Measurements from ENCODE around the gene CCL3.

DNA sequence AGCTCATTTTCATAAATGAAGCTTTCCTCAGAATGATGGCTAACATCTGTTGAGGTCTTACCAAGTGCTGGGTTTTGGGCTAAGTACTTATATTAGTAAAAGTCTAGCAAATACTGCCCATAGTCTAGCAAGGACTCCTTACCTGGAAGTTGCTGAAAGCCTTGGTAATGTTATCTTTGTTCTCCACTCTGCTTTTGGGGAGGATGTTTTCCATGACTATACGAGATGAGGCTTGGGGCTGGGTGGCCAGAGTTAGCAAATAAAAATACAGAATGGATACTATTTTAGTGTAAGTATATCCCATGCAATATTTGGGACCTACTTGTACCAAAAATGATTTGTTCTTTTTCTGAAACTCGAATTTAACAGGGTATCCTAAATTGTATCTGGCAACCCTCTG is 18.2 kb downstream of the CCL3 start:
- TF ChIP-seq, protein P1, sequence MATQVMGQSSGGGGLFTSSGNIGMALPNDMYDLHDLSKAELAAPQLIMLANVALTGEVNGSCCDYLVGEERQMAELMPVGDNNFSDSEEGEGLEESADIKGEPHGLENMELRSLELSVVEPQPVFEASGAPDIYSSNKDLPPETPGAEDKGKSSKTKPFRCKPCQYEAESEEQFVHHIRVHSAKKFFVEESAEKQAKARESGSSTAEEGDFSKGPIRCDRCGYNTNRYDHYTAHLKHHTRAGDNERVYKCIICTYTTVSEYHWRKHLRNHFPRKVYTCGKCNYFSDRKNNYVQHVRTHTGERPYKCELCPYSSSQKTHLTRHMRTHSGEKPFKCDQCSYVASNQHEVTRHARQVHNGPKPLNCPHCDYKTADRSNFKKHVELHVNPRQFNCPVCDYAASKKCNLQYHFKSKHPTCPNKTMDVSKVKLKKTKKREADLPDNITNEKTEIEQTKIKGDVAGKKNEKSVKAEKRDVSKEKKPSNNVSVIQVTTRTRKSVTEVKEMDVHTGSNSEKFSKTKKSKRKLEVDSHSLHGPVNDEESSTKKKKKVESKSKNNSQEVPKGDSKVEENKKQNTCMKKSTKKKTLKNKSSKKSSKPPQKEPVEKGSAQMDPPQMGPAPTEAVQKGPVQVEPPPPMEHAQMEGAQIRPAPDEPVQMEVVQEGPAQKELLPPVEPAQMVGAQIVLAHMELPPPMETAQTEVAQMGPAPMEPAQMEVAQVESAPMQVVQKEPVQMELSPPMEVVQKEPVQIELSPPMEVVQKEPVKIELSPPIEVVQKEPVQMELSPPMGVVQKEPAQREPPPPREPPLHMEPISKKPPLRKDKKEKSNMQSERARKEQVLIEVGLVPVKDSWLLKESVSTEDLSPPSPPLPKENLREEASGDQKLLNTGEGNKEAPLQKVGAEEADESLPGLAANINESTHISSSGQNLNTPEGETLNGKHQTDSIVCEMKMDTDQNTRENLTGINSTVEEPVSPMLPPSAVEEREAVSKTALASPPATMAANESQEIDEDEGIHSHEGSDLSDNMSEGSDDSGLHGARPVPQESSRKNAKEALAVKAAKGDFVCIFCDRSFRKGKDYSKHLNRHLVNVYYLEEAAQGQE (IDR thresholded peaks at IDR 0.05; ENCODE audit: low read depth), result no peak
- no peak for TF ChIP-seq YY1 (IDR thresholded peaks at IDR 0.05; ENCODE audit: low read depth)
- TF ChIP-seq RAD21 (IDR thresholded peaks at IDR 0.05; ENCODE audit: low read depth), result no peak
- no peak for TF ChIP-seq EP300 (IDR thresholded peaks at IDR 0.05; ENCODE audit: borderline replicate concordance)
- no peak for TF ChIP-seq CREB1 (IDR thresholded peaks at IDR 0.05; ENCODE audit: low read depth)
- no peak for TF ChIP-seq CEBPB (IDR thresholded peaks at IDR 0.05)
- no peak for TF ChIP-seq TAF1 (IDR thresholded peaks at IDR 0.05; ENCODE audit: low read depth)
